ENCODE data around the gene CGB1. TPM values are rescaled to one million over a fixed set of nuclear protein-coding genes. Genes with fewer than 3 reads are reported as not detected.

The CGB1 gene
- total RNA-seq, 1 experiment from 2014 or later, result not detected

DNA sequence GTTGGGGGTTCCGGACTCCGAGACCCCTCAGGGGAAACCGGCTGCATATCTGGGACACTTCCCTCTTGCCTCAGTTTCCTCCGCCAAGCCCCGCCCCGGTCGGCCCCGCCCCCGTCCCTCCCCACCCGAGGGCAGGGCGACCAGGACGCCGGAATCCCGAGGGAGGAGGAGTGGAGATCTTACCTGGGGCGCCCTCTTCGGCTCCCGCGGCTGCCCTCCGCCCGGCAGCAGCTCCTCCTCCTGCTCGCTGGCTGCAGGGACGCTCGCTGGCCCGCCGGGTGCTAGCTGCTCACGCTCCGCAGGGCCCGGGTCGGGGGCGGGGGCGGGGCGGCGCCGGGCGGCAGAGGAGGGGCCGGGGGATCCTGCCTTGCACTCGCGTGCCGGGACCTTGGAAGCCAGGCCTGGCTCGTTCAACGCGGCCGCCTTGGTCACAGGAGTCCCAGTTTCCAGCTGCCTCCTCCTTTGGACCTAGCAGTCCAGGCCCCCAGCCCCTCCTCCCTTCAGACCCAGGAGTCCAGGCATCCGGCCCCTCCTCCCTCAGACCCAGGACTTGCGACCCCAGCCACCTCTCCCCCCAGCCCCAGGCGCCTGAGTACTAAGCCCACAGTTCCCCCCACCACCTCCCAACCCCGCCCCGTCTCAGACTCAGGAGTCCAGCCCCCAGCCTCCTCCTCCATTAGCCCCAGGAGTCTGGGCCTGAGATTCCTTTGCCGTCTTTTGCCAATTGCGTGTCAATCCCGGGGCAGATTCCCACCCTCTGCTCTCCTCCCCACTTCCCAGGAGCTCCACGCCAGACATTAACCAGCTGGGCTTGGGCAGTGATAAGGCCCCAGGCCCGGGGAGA, 28.3 kb upstream of the CGB1 start, which contains the start of gene NTF4:
Gene NTF4 (minus strand): TSS at position 51 of the 844 bp plus-strand sequence. CDS start 2,821 bp downstream, outside the sequence.
- H3K79me1 ChIP-seq (ENCODE audit: insufficient read depth, low read depth, low read length, poor library complexity, severe bottlenecking), result no peaks in the 10 kb centered on the region
- Mint-ChIP-seq H3K4me1 (peaks cover 29 to 44% of the 10 kb centered on the region in 2 experiments), H3K9me3 (peaks cover 7 to 14% of the 10 kb centered on the region in 2 experiments; a peak in 4 of 5 replicates), H3K27ac (peak within 1 kb of the TSS in 1 of 3 experiments; percentile 75; a peak in 2 of 7 replicates), H3K27me3 (ENCODE audit: low read depth) (peaks cover 77% of the 10 kb centered on the region), H3K4me3 (peak within 1 kb of the TSS; percentile 50 to 75), H3K36me3 (ENCODE audit: insufficient read depth in 1 of 3, low read depth in 3 of 3) (peaks cover 0 to 4% (median 3%) of the 10 kb centered on the region in 3 experiments; a peak in 3 of 7 replicates)
- TF ChIP-seq, protein P1, sequence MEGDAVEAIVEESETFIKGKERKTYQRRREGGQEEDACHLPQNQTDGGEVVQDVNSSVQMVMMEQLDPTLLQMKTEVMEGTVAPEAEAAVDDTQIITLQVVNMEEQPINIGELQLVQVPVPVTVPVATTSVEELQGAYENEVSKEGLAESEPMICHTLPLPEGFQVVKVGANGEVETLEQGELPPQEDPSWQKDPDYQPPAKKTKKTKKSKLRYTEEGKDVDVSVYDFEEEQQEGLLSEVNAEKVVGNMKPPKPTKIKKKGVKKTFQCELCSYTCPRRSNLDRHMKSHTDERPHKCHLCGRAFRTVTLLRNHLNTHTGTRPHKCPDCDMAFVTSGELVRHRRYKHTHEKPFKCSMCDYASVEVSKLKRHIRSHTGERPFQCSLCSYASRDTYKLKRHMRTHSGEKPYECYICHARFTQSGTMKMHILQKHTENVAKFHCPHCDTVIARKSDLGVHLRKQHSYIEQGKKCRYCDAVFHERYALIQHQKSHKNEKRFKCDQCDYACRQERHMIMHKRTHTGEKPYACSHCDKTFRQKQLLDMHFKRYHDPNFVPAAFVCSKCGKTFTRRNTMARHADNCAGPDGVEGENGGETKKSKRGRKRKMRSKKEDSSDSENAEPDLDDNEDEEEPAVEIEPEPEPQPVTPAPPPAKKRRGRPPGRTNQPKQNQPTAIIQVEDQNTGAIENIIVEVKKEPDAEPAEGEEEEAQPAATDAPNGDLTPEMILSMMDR (conservative IDR thresholded peaks at IDR 0.05), result no peak
- peaks cover 23% of the 10 kb centered on the region; the same call in 1 of the 2 replicates for H3K27me3 ChIP-seq (ENCODE audit: insufficient read depth, low read length)
- peak; percentile 80 for DNase-seq
- no peak within 1 kb of the TSS for H4K5ac ChIP-seq (ENCODE audit: insufficient read length, low read depth, low read length)
- H2BK120ac ChIP-seq (ENCODE audit: low read depth, low read length, poor library complexity, severe bottlenecking), result no peak within 1 kb of the TSS
- peak within 1 kb of the TSS; percentile 62 for H3K4me2 ChIP-seq (ENCODE audit: insufficient read depth, insufficient read length, low read length)
- H2BK12ac ChIP-seq (ENCODE audit: insufficient read length, low read depth, low read length), result no peak within 1 kb of the TSS
- no peaks in the 10 kb centered on the region for H4K20me1 ChIP-seq (ENCODE audit: control insufficient read depth, insufficient read depth, insufficient read length)
- no peak within 1 kb of the TSS for H3K4ac ChIP-seq (ENCODE audit: low read depth, low read length)
- H3K27ac ChIP-seq (ENCODE audit: insufficient read length, low read depth, low read length), result no peak within 1 kb of the TSS
- no peak within 1 kb of the TSS for H3K9ac ChIP-seq (ENCODE audit: extremely low read depth, insufficient read length, low read length)
- no peak within 1 kb of the TSS for H2AFZ ChIP-seq (ENCODE audit: low read length)
- H2BK5ac ChIP-seq (ENCODE audit: insufficient read length, low read length), result no peak within 1 kb of the TSS
- peak within 1 kb of the TSS; percentile 34 for H3K18ac ChIP-seq (ENCODE audit: insufficient read length, low read depth, low read length)
- H3K4me1 ChIP-seq (ENCODE audit: insufficient read depth, low read length), result peaks cover 2% of the 10 kb centered on the region; the same call in 1 of the 2 replicates
- WGBS (ENCODE audit: extremely low coverage, insufficient read length, low lambda C conversion rate), result no CpG with 5 or more reads among the region's 53 CpGs
- H3K9me3 ChIP-seq (ENCODE audit: control insufficient read depth, low read depth, low read length), result no peaks in the 10 kb centered on the region
- H2AK5ac ChIP-seq (ENCODE audit: insufficient read length, low read length), result no peak within 1 kb of the TSS
- H3T11ph ChIP-seq (ENCODE audit: low read length), result no peak within 1 kb of the TSS
- no peak within 1 kb of the TSS for H3K23ac ChIP-seq (ENCODE audit: insufficient read length, low read depth, low read length)
- H3K56ac ChIP-seq (ENCODE audit: insufficient read length, low read depth, low read length), result no peak within 1 kb of the TSS
- H3K23me2 ChIP-seq (ENCODE audit: insufficient read length, low read depth, low read length, poor library complexity, severe bottlenecking), result peaks cover 3% of the 10 kb centered on the region
- no peak within 1 kb of the TSS for H2BK20ac ChIP-seq (ENCODE audit: low read depth, low read length, poor library complexity, severe bottlenecking)
- H4K8ac ChIP-seq (replicated peaks; ENCODE audit: insufficient read length, low read depth, low read length), result no peak within 1 kb of the TSS
- H2BK15ac ChIP-seq (ENCODE audit: low read depth, low read length), result no peak within 1 kb of the TSS
- H4K91ac ChIP-seq (ENCODE audit: insufficient read length, low read depth, low read length), result no peak within 1 kb of the TSS
- H3K14ac ChIP-seq (ENCODE audit: insufficient read depth, low read length), result peak within 1 kb of the TSS; percentile 72; the same call in 1 of the 2 replicates
- H3K79me2 ChIP-seq (ENCODE audit: insufficient read depth, low read length), result no peaks in the 10 kb centered on the region

All from H9 (cell line).